Heart right ventricle (tissue), 16 donors: ENCODE data around the gene IL11. TPM values are rescaled to one million over a fixed set of nuclear protein-coding genes. Genes with fewer than 3 reads are reported as not detected.

Experiments used
- ATAC-seq, 8 donors: fragments of 200-7000 bp; cut with Tn5 transposase; one replicate each; pipeline ENCODE4 v1.9.1; 2020; ENCODE audit warnings: mild to moderate bottlenecking in 8 of 8, moderate library complexity in 8 of 8, moderate number of reproducible peaks in 1 of 8
- DNase-seq, 2 donors: peaks; one replicate each; pipeline ENCODE4 v3.0.0-alpha.2; 2020
- H3K27ac ChIP-seq, 10 donors: fragments of 200-600 bp; sonication (generic) in 2 of 10; one replicate each; pipeline versions ENCODE4 v1.5.0 to v1.8.0; 2020 to 2022; ENCODE audit warnings: mild to moderate bottlenecking in 3 of 10
- H3K27me3 ChIP-seq, 7 donors: fragments of 200-600 bp; one replicate each; pipeline ENCODE4 v1.8.0; 2021 to 2022; ENCODE audit warnings: mild to moderate bottlenecking in 2 of 7
- H3K36me3 ChIP-seq, 9 donors: fragments of 200-600 bp; sonication (generic) in 1 of 9; one replicate each; pipeline versions ENCODE4 v1.5.0 to v1.8.0; 2020 to 2022; ENCODE audit warnings: mild to moderate bottlenecking in 2 of 9
- H3K4me1 ChIP-seq, 9 donors: fragments of 200-600 bp; sonication (generic) in 1 of 9; one replicate each; pipeline versions ENCODE4 v1.5.0 to v1.8.0; 2020 to 2022; ENCODE audit warnings: mild to moderate bottlenecking in 4 of 9
- H3K4me3 ChIP-seq, 10 donors: fragments of 200-600 bp; sonication (generic) in 2 of 10; one replicate each; pipeline versions ENCODE4 v1.5.0 to v1.8.0; 2020 to 2022; ENCODE audit warnings: mild to moderate bottlenecking in 7 of 10, moderate library complexity in 2 of 10
- H3K9me3 ChIP-seq, 11 donors: fragments of 200-600 bp in 10 of 11; sonication (generic) in 2 of 11; one replicate each; pipeline versions ENCODE4 v1.5.0 to v1.8.0; 2013 to 2022; ENCODE audit warnings: mild to moderate bottlenecking in 2 of 11, control low read depth in 1 of 11, moderate library complexity in 1 of 11
- WGBS, 2 donors: extraction: QIAGEN DNeasy Blood & Tissue Kit; methylation state at CpG; one replicate each; pipeline ENCODE4 v1.1.7; 2013; ENCODE audit warnings: inconsistent platforms in 1 of 2; 5-methylcytosine and 5-hydroxymethylcytosine counted together
- intact Hi-C, 10 donors: fragments of 100-400 bp; cut with DNase I; formaldehyde crosslinking; loops; one replicate each; pipeline versions ENCODE4 v1.11.1 to v1.14.2; 2022
- polyA plus RNA-seq, 2 donors: library from polyadenylated mRNA; stranded (reverse); fragments of 200-250 nt; gene quantifications; one replicate each; pipeline ENCODE4 v1.2.3, GENCODE V29; 2013
- total RNA-seq, 10 donors: library from RNA; stranded (reverse); fragmentation: NEBNext Ultra II Directional in 3 of 10; extraction: Animal tissue kit (Norgen Biotek cat#: 25700) in 3 of 10; gene quantifications; one replicate each; pipeline versions ENCODE4 v1.2.1 to v1.2.4, GENCODE V29; 2021 to 2023
- TF ChIP-seq, protein P1 (sequence below), 9 donors: fragments of 200-600 bp; sonication (generic) in 2 of 9; IDR thresholded peaks; one replicate each; pipeline versions ENCODE4 v1.5.0 to v1.8.0; 2021 to 2022; ENCODE audit warnings: antibody characterized with exemption in 9 of 9, mild to moderate bottlenecking in 5 of 9, moderate library complexity in 1 of 9
- donor health status: Arrhythmogenic right ventricular cardiomyopathy.
- donor health status: ischemic (EF 13 %, LVEDD 7.1; RV severe dilation, severe dysfunction).
- donor health status: healthy with polysubstance abuse.
- donor health status: DM: no; HTN: yes; CAD: no.
- donor health status: DM: no; HTN: no; CAD: no.
- donor health status: ischemic (EF 25% LVEDD 6.9; RV normal size, moderate dysfunction).
- donor health status: ischemic (EF 25% LVEDD 5.7; RV mildly dilated, moderate dysfunction).
- donor health status: healthy.
- donor health status: DM: yes; HTN: yes; CAD: no.
- donor health status: Ischemic cardiomyopathy.
- donor health status: ischemic (EF 35%, LVEDD 5.7; RV mildly dilated, moderate dysfunction).
- donor health status: nonischemic (EF 11% LVEDD 7.7; RV severe dilation, severe dysfunction).
- donor health status: DM: yes; HTN: yes; CAD: no.
- donor health status: PGD.
- donor health status: ischemic (EF 29% LVEDD 5.4; RV normal size, mild dysfunction).
- donor health status: nonischemic (EF 23%, LVEDD 6.1; RV moderate dilation, normal function).

The IL11 gene
- total and polyA plus RNA-seq, 12 donors, result 0.30 to 0.37 TPM; not detected in 10

DNA sequence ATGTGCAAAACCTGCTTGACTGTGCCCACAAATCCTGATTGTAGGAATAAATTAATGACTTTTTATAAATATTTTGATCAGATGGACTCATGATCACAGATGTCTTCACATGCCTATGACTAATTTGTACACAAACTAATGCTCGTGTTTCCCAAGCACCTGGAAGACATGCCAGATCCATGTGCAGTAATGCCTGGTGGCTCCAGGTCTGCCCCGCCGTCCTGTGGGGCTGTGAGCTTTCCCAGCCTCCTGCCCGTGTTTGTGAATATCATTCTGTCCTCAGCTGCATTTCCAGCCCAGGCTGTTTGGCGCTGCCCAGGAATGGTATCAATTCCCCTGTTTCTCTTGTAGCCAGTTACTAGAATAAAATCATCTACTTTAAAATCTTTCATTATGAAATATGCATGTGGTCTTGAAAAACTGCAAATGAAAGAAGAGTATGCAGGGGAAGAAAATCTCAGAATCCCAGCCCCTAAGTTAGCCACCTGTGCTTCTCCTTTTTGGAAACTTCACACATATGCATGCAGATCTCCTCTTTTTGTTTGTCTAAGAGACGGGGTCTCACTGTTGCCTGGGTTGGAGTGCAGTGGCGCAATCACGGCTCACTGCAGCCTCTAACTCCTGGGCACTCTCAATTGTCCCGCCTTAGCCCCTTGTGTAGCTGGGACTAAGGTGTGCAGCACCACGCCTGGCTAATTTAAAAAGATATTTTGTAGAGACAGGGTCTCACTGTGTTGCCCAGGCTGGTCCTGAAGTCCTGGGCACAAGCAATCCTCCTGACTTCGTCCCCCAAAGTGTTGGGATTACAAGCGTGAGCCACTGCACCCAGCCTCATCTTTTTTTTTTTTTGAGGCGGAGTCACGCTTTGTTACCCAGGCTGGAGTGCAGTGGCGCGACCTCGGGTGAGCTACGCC is 21.7 kb upstream of the IL11 start:
- no peak overlapping the region for H3K27ac ChIP-seq
- intact Hi-C loops, result no loop called here
- WGBS, 2 donors, result 85 to 88% methylated on average over 18 of the region's 18 CpGs
- H3K4me1 ChIP-seq, result peaks cover 15 to 35% (median 22%) of the 10 kb centered on the region in 9 donors
- H3K36me3 ChIP-seq, result peaks cover 0 to 59% (median 39%) of the 10 kb centered on the region in 9 donors
- no peaks in the 10 kb centered on the region for H3K27me3 ChIP-seq
- no peak for ATAC-seq
- H3K4me3 ChIP-seq, result no peak overlapping the region
- TF ChIP-seq, protein P1, sequence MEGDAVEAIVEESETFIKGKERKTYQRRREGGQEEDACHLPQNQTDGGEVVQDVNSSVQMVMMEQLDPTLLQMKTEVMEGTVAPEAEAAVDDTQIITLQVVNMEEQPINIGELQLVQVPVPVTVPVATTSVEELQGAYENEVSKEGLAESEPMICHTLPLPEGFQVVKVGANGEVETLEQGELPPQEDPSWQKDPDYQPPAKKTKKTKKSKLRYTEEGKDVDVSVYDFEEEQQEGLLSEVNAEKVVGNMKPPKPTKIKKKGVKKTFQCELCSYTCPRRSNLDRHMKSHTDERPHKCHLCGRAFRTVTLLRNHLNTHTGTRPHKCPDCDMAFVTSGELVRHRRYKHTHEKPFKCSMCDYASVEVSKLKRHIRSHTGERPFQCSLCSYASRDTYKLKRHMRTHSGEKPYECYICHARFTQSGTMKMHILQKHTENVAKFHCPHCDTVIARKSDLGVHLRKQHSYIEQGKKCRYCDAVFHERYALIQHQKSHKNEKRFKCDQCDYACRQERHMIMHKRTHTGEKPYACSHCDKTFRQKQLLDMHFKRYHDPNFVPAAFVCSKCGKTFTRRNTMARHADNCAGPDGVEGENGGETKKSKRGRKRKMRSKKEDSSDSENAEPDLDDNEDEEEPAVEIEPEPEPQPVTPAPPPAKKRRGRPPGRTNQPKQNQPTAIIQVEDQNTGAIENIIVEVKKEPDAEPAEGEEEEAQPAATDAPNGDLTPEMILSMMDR (IDR thresholded peaks at IDR 0.05), result no peak
- H3K9me3 ChIP-seq, result no peaks in the 10 kb centered on the region
- no peak for DNase-seq

DNA sequence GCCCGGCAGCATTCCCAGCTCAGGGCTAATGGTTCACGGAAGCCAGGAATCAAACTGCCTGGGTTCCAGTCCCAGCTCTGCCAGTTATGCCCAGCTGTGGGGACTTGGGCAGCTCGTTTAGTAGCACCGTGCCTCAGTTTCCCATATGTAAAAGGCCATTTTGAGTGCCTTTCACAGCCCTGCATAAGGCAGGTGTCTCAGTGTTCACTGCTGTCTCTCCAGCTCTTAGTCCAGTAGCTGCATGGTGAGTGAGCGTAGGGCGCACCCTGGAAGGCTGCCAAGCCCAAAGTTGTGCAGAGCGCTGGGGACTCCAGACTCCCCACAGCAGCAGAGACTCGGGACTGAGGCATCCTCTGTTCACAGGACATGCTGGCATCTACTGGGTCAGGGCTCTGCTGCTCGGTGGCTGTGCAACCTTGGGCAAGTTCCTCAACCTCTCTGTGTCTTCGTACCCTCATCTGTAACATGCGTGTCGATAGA is 21.0 kb upstream of the IL11 start:
- Histone ChIP-seq H3K9me3 (no peaks in the 10 kb centered on the region), H3K27me3 (no peaks in the 10 kb centered on the region), H3K27ac (no peak overlapping the region), H3K4me3 (no peak overlapping the region), H3K4me1 (peaks cover 20 to 42% (median 27%) of the 10 kb centered on the region in 9 donors), H3K36me3 (peaks cover 0 to 63% (median 41%) of the 10 kb centered on the region in 9 donors)
- no peak for ATAC-seq
- 80 to 82% methylated on average over 12 of the region's 12 CpGs for WGBS, 2 donors
- DNase-seq, result no peak
- intact Hi-C loops, result no loop called here
- TF ChIP-seq, protein P1 (IDR thresholded peaks at IDR 0.05), result no peak

DNA sequence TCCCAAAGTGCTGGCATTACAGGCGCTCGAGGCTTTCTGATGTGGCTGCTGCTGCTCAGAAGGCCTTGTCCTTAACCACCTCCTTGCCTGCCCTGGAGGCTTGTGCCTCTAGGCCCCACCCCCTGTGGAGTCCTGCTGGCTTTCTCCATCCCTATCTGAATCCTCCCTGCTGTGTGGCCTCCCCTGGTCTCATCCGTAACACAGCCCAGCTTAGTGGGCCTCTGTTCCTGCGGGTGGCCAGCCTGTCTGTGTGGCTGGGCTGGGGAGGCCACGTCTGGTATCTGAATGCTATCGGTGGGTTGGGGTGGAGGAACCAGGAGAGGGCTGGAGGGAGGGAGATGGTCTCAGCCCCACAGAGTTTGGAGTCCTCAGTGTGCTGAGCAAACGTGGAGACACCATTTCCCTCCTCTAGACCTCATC is 20.2 kb upstream of the IL11 start:
- H3K36me3 ChIP-seq, result peaks cover 0 to 63% (median 41%) of the 10 kb centered on the region in 9 donors
- no peak for DNase-seq
- 72 to 80% methylated on average over 7 of the region's 7 CpGs for WGBS, 2 donors

More for the DNA sequence above, 20.2 kb upstream of the IL11 start:
- ATAC-seq, result no peak
- H3K4me1 ChIP-seq, result peaks cover 20 to 42% (median 27%) of the 10 kb centered on the region in 9 donors
- no peak overlapping the region for H3K27ac ChIP-seq
- H3K27me3 ChIP-seq, result no peaks in the 10 kb centered on the region
- no peak overlapping the region for H3K4me3 ChIP-seq
- intact Hi-C loops, result no loop called here
- no peaks in the 10 kb centered on the region for H3K9me3 ChIP-seq
- TF ChIP-seq, protein P1 (IDR thresholded peaks at IDR 0.05), result no peak
